HG03039 (cell line): ENCODE measurements around the gene LSG1.
"Not testable (repeated sequence)": the region's sequence is repeated elsewhere in the genome, so short reads cannot be mapped to it uniquely, and the experiment has no call there.

Source experiments
- ATAC-seq: cut with Tn5 transposase; IDR thresholded peaks from one replicate; pipeline ENCODE4 v1.9.1; 2021; ENCODE audit warnings: mild to moderate bottlenecking, moderate library complexity; ENCODE audit not compliant: unreplicated experiment

LSG1 gene

GRCh38 chr3:194658477-194659242 lies 13.3 kb downstream of the LSG1 start:
- ATAC-seq = no peak

- ATAC-seq = no peak
Measured at GRCh38 chr3:194657439-194657838, 14.6 kb downstream of the LSG1 start.

- ATAC-seq = peak; percentile 51
Measured at GRCh38 chr3:194654443-194654842, 17.5 kb downstream of the LSG1 start.

GRCh38 chr3:194647747-194648146 lies 24.2 kb downstream of the LSG1 start:
- no peak for ATAC-seq

- ATAC-seq = no peak
Measured at GRCh38 chr3:194642769-194643168, 29.2 kb downstream of the LSG1 start.

GRCh38 chr3:194640829-194641228 lies 31.2 kb downstream of the LSG1 start:
- ATAC-seq = no peak

- ATAC-seq = no peak
Measured at GRCh38 chr3:194638991-194639605, 32.9 kb downstream of the LSG1 start.

GRCh38 chr3:194637541-194638400 lies 34.2 kb downstream of the LSG1 start:
- ATAC-seq = no peak

GRCh38 chr3:194637066-194637465 lies 34.9 kb downstream of the LSG1 start:
- ATAC-seq = no peak

GRCh38 chr3:194633349-194634004 lies 38.5 kb downstream of the LSG1 start, which contains the start of gene TMEM44:
TMEM44 (minus strand) TSS chr3:194633419; CDS start chr3:194633215, 204 bp downstream.
- ATAC-seq = peak; percentile 63

GRCh38 chr3:194632809-194633348 lies 39.1 kb downstream of the LSG1 start:
- peak; percentile 48 for ATAC-seq

GRCh38 chr3:194632226-194632808 lies 39.7 kb downstream of the LSG1 start:
- ATAC-seq = no peak

GRCh38 chr3:194631696-194632095 lies 40.3 kb downstream of the LSG1 start:
- no peak for ATAC-seq

GRCh38 chr3:194630681-194631080 lies 41.3 kb downstream of the LSG1 start:
- ATAC-seq = not testable (repeated sequence)

GRCh38 chr3:194624956-194625355 lies 47.0 kb downstream of the LSG1 start:
- ATAC-seq = no peak

- no peak for ATAC-seq
Measured at GRCh38 chr3:194623449-194624290, 48.3 kb downstream of the LSG1 start.

- no peak for ATAC-seq
Measured at GRCh38 chr3:194622621-194623340, 49.2 kb downstream of the LSG1 start.

GRCh38 chr3:194621947-194622346 lies 50.0 kb downstream of the LSG1 start:
- no peak for ATAC-seq

- ATAC-seq = no peak
Measured at GRCh38 chr3:194620196-194620595, 51.8 kb downstream of the LSG1 start.
